VCaP (cell line): ENCODE data around the gene SFXN2.

ENCODE experiments used
- H3K27ac ChIP-seq: fragments of 450-650 bp; 2 replicates; pipeline ENCODE4 v1.5.1; 2017
- TF ChIP-seq, protein P1 (sequence below): fragments of 450-650 bp; conservative IDR thresholded peaks from 2 replicates; pipeline ENCODE4 v1.5.1; 2017; ENCODE audit warnings: mild to moderate bottlenecking, moderate library complexity

Gene SFXN2

DNA sequence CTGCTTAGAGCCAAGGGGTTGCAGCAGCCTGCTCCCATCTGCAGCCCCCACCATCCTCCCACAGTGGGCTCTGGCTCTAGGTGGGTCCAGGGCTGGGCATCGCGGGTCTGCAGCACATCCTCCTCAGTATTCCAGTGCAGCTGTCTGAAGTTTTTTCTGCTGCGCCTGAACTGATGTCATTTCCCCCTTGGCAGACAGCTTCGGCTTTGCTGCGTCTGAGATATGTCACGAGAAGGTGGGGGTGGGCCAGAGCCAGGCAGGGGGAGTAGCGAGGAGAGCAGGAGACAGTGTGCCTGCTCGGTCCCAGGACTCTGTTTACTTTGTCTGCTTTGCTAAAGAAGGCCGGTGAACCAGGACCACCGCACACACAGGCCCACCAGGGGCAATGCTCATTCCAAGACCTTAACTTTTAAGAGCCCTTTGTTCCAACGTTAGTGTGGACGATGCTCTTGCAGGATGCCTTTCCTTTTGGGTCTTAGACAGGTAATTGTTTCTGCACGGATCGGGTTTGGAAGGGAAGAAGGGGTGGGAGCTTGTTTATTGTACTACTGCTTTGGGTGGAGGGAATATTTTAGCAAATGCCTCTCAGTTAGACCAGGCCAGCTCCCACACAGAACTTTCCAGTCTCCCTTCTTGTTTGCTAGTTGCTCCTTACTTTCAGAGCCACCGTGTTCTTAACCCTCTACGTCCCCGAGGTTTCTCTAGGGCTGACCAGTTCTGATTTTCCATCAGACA lies 61.7 kb downstream of the SFXN2 start:
- TF ChIP-seq, protein P1, sequence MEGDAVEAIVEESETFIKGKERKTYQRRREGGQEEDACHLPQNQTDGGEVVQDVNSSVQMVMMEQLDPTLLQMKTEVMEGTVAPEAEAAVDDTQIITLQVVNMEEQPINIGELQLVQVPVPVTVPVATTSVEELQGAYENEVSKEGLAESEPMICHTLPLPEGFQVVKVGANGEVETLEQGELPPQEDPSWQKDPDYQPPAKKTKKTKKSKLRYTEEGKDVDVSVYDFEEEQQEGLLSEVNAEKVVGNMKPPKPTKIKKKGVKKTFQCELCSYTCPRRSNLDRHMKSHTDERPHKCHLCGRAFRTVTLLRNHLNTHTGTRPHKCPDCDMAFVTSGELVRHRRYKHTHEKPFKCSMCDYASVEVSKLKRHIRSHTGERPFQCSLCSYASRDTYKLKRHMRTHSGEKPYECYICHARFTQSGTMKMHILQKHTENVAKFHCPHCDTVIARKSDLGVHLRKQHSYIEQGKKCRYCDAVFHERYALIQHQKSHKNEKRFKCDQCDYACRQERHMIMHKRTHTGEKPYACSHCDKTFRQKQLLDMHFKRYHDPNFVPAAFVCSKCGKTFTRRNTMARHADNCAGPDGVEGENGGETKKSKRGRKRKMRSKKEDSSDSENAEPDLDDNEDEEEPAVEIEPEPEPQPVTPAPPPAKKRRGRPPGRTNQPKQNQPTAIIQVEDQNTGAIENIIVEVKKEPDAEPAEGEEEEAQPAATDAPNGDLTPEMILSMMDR: no peak
- H3K27ac ChIP-seq: peak overlapping the region; percentile 93

DNA sequence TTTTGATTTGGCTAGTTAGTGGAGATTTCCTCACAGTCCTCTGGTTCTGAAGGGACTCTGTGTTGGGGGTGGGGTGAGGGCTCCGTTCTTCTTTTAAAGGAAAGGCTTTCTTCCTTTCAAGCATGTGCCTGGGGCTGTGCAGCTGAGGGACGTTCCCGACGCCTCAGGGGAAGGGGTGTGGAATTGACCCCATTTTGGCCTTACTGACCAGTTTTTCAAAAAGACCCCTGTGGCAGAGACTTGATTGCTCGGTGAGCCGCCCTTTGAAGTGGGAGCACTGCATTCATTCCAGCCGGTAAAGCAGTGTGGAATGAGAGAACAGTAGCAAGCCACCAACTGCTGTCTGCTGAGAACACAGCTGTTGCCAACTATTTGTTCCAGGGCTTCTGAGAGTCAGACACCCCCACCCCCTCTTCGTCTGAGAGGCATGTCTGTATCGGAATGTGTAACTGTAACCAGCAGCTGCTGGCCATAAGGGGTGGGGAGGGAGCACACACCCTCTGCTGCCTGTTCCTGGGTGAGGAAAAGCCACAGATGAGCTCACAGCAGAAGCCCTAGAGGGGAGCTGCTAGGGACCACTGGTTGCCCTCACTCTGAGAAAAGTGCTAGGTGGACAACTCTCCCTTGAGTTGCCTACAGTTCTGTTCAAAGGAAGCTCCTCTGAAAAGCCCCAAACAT lies 62.5 kb downstream of the SFXN2 start:
- TF ChIP-seq, protein P1: no peak
- H3K27ac ChIP-seq: peak overlapping the region; percentile 93

DNA sequence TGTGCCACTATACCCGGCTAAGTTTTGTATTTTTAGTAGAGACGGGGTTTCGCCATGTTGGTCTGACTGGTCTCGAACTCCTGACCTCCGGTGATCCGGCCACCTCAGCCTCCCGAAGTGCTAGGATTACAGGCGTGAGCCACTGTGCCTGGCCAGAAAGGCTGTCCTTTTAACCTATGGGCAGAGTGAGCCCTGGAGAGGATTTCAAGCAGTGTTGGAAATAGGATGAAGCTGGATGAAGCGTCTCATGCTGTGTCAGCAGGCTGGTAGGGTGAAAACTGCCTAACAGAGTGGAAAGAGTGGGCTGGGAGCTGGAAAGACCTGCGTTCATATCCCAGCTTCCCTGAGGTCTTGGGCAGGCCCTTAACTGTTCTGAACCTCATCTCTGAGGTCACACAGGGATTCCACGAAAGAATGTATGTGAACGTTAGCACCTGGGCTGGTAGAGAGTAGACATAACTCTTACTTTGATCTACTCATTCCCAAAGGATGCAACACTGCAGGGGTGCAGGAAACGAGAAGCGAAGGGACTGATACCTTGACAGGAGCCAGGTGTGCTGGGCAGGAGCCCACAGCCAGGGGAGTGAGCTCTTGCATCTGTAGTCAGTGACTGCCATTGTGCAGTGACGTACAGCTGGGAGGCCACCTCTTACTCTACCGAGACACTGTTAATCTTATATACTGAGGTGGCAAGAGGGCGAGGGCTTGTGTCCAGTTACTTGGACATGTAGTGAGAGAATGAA lies 63.4 kb downstream of the SFXN2 start:
- H3K27ac ChIP-seq: no peak overlapping the region
- TF ChIP-seq, protein P1: no peak

DNA sequence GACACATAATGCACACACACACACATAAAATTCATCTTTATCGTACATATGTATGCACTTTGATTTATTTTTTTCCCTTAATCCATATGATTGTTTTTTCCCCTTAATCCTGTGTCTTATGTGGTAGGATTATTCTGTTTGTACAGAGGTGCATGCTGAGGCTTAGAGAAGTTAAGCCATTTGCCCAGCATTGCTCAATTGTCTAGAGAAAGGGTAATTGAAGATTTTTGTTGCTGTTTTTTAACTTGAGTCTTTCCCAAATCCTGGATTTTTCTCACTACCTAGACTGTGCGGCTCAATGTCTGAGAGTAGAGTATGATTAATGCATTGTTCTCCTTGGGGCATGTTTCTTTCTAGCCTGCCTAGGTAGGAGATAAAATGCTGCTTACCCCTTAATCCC lies 64.3 kb downstream of the SFXN2 start:
- TF ChIP-seq, protein P1: no peak
- H3K27ac ChIP-seq: no peak overlapping the region

DNA sequence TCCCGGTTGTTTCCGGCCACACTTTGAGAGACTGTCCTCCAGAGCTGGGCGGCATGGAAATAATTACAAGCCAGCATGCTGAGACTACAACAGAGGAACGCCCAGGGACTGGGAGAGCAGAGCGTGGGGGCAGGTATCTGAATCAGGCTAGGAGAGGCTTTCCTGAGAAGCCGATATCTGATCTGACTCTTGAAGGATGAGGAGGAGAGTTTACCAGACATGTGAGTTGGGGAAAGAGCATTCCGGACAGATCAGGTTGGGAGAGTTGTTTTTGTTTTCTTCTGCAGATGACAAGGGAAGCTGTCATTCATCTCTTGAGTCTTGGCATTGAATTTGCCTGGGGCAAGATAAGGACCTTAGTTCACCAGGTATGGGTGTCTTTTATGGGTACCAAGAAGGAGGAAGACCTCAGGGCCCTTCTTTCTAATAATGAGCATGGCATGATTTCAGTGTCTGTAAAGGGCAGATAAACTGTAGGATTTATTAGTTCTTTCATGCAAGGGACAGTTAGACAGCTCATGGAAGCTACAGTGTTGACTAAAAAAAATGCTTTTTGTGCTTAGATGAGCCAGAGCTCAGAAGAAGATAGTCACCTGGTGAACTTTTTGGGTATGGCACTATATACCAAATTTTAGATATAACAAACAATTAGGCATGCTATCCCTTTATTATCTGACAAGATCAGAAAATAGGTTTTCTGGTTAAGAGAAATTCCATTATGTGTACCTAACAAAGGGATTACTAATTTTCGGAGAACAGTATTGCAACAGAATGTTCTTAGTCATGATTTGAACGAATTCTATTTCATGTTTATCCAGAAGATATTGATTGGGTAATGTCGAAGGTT lies 65.5 kb downstream of the SFXN2 start:
- TF ChIP-seq, protein P1: no peak
- no peak overlapping the region for H3K27ac ChIP-seq

DNA sequence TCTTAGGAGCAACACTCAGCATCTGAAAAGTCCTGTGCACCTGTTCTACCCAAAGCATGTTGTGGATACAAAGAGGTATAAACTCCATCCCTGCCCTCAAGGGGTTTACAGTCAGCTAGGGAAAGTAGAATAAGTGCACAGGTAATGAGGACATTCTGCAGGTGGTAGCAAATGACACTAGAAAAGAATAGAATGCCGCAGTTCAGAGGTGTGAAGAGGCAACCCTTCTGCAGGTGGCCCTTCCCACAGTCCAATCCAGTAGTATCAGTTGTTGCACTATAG lies 66.0 kb downstream of the SFXN2 start:
- TF ChIP-seq, protein P1: no peak
- H3K27ac ChIP-seq: no peak overlapping the region
